Measurements from ENCODE around the gene PRDM2.
"Not testable (repeated sequence)": the region's sequence is repeated elsewhere in the genome, so short reads cannot be mapped to it uniquely, and the experiment has no call there.

The PRDM2 gene

DNA sequence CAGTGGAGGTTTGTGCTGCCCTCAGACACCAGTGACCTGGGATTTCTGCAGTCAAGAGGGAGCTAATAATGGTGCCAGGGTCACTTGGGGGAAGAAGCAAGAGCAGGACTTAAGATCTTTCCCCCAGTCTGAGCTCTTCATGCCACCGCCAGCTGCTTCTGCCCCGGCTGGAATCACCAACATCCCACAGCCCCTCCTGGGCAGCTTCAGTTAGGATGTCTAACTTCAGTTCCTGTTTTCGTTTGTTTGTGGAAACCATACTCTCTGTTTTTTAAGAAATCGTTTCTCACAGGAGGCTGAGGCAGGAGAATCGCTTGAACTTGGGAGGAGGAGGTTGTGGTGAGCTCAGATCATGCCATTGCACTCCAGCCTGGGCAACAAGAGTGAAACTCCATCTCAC is 25.6 kb upstream of the PRDM2 start:
- no peak overlapping the region for H3K27ac ChIP-seq (ENCODE audit: low read depth, low read length)
- H3K4me3 ChIP-seq (ENCODE audit: low read depth in 1 of 5, low read length in 5 of 5): no peak overlapping the region
- no peaks in the 10 kb centered on the region for H3K27me3 ChIP-seq (ENCODE audit: control insufficient read depth in 5 of 5, insufficient read depth in 4 of 5, low read length in 5 of 5)
- H3K9ac ChIP-seq (ENCODE audit: low read length in 5 of 5): no peak overlapping the region
- H3K9me3 ChIP-seq (ENCODE audit: control insufficient read depth in 5 of 5, low read length in 5 of 5): no peaks in the 10 kb centered on the region
- no peaks in the 10 kb centered on the region for H3K4me1 ChIP-seq (ENCODE audit: control insufficient read depth in 5 of 5, insufficient read depth in 5 of 5, low read length in 5 of 5)
- H3K36me3 ChIP-seq (ENCODE audit: control insufficient read depth in 5 of 5, insufficient read depth in 5 of 5, low read length in 5 of 5): no peaks in the 10 kb centered on the region

GRCh38 chr1:13675151-13675651 is 24.8 kb upstream of the PRDM2 start:
- H3K9ac ChIP-seq (ENCODE audit: low read length in 5 of 5): no peak overlapping the region

DNA sequence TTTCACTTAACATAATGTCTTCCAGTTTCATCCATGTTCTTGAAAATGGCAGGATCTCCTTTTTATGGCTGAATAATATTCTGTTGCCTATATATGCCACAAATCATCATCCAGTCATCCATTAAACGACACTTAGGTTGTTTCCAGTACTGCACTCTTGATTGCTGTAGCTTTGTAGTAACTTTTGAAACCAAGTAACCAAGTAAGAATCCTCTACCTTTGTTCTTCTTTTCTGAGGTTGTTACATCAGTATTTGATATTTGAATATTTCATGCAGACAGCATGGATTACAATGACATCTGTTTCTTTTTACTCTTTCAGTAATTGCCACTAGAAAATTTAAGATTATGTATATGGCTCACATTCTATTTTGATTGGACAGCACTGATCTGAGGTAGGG is 22.1 kb upstream of the PRDM2 start:
- Histone ChIP-seq H3K4me1 (ENCODE audit: control insufficient read depth in 5 of 5, insufficient read depth in 5 of 5, low read length in 5 of 5) (no peaks in the 10 kb centered on the region), H3K4me3 (ENCODE audit: low read depth in 1 of 5, low read length in 5 of 5) (no peak overlapping the region), H3K27ac (ENCODE audit: low read depth, low read length) (no peak overlapping the region), H3K9me3 (ENCODE audit: control insufficient read depth in 5 of 5, low read length in 5 of 5) (no peaks in the 10 kb centered on the region), H3K27me3 (ENCODE audit: control insufficient read depth in 5 of 5, insufficient read depth in 4 of 5, low read length in 5 of 5) (no peaks in the 10 kb centered on the region), H3K36me3 (ENCODE audit: control insufficient read depth in 5 of 5, insufficient read depth in 5 of 5, low read length in 5 of 5) (no peaks in the 10 kb centered on the region), H3K9ac (ENCODE audit: low read length in 5 of 5) (no peak overlapping the region)

More at GRCh38 chr1:13675151-13675651, 24.8 kb upstream of the PRDM2 start:
- Histone ChIP-seq H3K36me3 (ENCODE audit: control insufficient read depth in 5 of 5, insufficient read depth in 5 of 5, low read length in 5 of 5) (no peaks in the 10 kb centered on the region), H3K9me3 (ENCODE audit: control insufficient read depth in 5 of 5, low read length in 5 of 5) (no peaks in the 10 kb centered on the region), H3K27ac (ENCODE audit: low read depth, low read length) (no peak overlapping the region), H3K4me1 (ENCODE audit: control insufficient read depth in 5 of 5, insufficient read depth in 5 of 5, low read length in 5 of 5) (no peaks in the 10 kb centered on the region), H3K4me3 (ENCODE audit: low read depth in 1 of 5, low read length in 5 of 5) (no peak overlapping the region), H3K27me3 (ENCODE audit: control insufficient read depth in 5 of 5, insufficient read depth in 4 of 5, low read length in 5 of 5) (no peaks in the 10 kb centered on the region)

DNA sequence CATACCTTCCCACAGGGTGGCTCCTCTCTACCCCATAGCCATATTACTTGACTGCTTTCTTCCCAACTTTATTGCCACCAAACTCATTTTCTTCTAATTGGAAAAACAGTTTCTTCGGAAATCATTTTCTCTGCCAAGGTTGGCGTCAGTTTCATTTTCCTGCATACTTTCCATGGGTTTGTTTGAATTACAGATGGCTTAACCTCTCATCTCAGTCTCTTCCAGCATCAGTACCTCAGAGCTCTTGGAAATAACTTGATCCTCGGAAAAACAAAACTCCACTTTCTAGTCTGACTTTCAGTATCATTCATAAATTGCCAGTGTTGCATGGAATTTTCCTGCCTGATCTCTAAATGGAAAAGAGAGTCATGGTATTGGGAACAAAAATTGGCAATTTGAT is 20.3 kb upstream of the PRDM2 start:
- H3K36me3 ChIP-seq (ENCODE audit: control insufficient read depth in 5 of 5, insufficient read depth in 5 of 5, low read length in 5 of 5): no peaks in the 10 kb centered on the region
- H3K27ac ChIP-seq (ENCODE audit: low read depth, low read length): no peak overlapping the region
- no peaks in the 10 kb centered on the region for H3K27me3 ChIP-seq (ENCODE audit: control insufficient read depth in 5 of 5, insufficient read depth in 4 of 5, low read length in 5 of 5)
- H3K4me3 ChIP-seq (ENCODE audit: low read depth in 1 of 5, low read length in 5 of 5): no peak overlapping the region
- no peak overlapping the region for H3K9ac ChIP-seq (ENCODE audit: low read length in 5 of 5)
- H3K9me3 ChIP-seq (ENCODE audit: control insufficient read depth in 5 of 5, low read length in 5 of 5): no peaks in the 10 kb centered on the region
- H3K4me1 ChIP-seq (ENCODE audit: control insufficient read depth in 5 of 5, insufficient read depth in 5 of 5, low read length in 5 of 5): no peaks in the 10 kb centered on the region

- H3K36me3 ChIP-seq (ENCODE audit: control insufficient read depth in 5 of 5, insufficient read depth in 5 of 5, low read length in 5 of 5); H3K4me3 ChIP-seq (ENCODE audit: low read depth in 1 of 5, low read length in 5 of 5): not testable (repeated sequence)
Observed at GRCh38 chr1:13680609-13681008, 19.4 kb upstream of the PRDM2 start.

DNA sequence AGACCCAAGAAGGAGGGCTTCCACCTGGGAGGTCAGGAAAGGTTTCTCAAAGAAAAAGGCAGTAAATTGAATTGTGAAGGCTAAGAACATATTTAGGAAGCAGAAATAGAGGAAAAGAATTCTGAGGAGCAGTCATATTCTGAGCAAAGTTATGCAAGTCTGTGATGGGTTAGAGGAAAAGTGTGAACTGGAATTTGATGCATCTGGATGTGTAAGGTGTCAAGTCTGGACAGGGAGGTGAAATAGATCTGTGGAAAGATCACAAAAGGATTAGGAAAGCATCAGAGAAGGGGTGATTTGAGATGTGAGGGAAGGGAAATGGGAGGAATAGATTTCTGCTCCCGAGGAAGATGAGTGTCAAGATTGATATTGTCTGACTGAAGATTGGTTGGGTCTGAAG is 18.1 kb upstream of the PRDM2 start:
- Histone ChIP-seq H3K9ac (ENCODE audit: low read length in 5 of 5) (no peak overlapping the region), H3K27ac (ENCODE audit: low read depth, low read length) (no peak overlapping the region), H3K36me3 (ENCODE audit: control insufficient read depth in 5 of 5, insufficient read depth in 5 of 5, low read length in 5 of 5) (no peaks in the 10 kb centered on the region)

More at GRCh38 chr1:13680609-13681008, 19.4 kb upstream of the PRDM2 start:
- H3K27ac ChIP-seq (ENCODE audit: low read depth, low read length); H3K9ac ChIP-seq (ENCODE audit: low read length in 5 of 5); H3K4me1 ChIP-seq (ENCODE audit: control insufficient read depth in 5 of 5, insufficient read depth in 5 of 5, low read length in 5 of 5); H3K27me3 ChIP-seq (ENCODE audit: control insufficient read depth in 5 of 5, insufficient read depth in 4 of 5, low read length in 5 of 5); H3K9me3 ChIP-seq (ENCODE audit: control insufficient read depth in 5 of 5, low read length in 5 of 5): not testable (repeated sequence)

DNA sequence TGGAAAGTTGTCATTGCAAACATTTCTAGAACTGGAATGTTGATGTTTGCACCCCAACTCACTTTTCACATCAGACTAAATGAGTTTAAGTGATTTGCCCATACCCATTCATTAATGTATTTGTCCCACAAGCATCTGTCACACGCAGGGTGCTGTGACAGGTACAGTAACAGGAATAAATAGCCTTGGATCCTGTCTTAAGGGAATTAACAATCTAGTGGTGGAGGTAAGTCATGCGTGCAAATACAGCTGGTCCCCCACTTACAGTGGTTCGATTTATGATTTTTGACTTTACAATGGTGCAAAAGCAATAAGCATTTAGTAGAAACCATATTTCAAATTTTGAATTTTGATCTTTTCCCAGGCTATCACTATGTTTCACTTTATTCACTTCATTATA is 17.5 kb upstream of the PRDM2 start:
- no peaks in the 10 kb centered on the region for H3K27me3 ChIP-seq (ENCODE audit: control insufficient read depth in 5 of 5, insufficient read depth in 4 of 5, low read length in 5 of 5)
- no peak overlapping the region for H3K9ac ChIP-seq (ENCODE audit: low read length in 5 of 5)
- no peak overlapping the region for H3K4me3 ChIP-seq (ENCODE audit: low read depth in 1 of 5, low read length in 5 of 5)
- H3K27ac ChIP-seq (ENCODE audit: low read depth, low read length): no peak overlapping the region
- no peaks in the 10 kb centered on the region for H3K9me3 ChIP-seq (ENCODE audit: control insufficient read depth in 5 of 5, low read length in 5 of 5)
- no peaks in the 10 kb centered on the region for H3K36me3 ChIP-seq (ENCODE audit: control insufficient read depth in 5 of 5, insufficient read depth in 5 of 5, low read length in 5 of 5)
- no peaks in the 10 kb centered on the region for H3K4me1 ChIP-seq (ENCODE audit: control insufficient read depth in 5 of 5, insufficient read depth in 5 of 5, low read length in 5 of 5)

More for the DNA sequence above, 18.1 kb upstream of the PRDM2 start:
- H3K4me3 ChIP-seq (ENCODE audit: low read depth in 1 of 5, low read length in 5 of 5): no peak overlapping the region
- no peaks in the 10 kb centered on the region for H3K4me1 ChIP-seq (ENCODE audit: control insufficient read depth in 5 of 5, insufficient read depth in 5 of 5, low read length in 5 of 5)
- H3K27me3 ChIP-seq (ENCODE audit: control insufficient read depth in 5 of 5, insufficient read depth in 4 of 5, low read length in 5 of 5): no peaks in the 10 kb centered on the region
- H3K9me3 ChIP-seq (ENCODE audit: control insufficient read depth in 5 of 5, low read length in 5 of 5): no peaks in the 10 kb centered on the region

- H3K27ac ChIP-seq (ENCODE audit: low read depth, low read length): no peak overlapping the region
- H3K36me3 ChIP-seq (ENCODE audit: control insufficient read depth in 5 of 5, insufficient read depth in 5 of 5, low read length in 5 of 5): no peaks in the 10 kb centered on the region
- no peaks in the 10 kb centered on the region for H3K9me3 ChIP-seq (ENCODE audit: control insufficient read depth in 5 of 5, low read length in 5 of 5)
- no peaks in the 10 kb centered on the region for H3K4me1 ChIP-seq (ENCODE audit: control insufficient read depth in 5 of 5, insufficient read depth in 5 of 5, low read length in 5 of 5)
- H3K9ac ChIP-seq (ENCODE audit: low read length in 5 of 5): no peak overlapping the region
- H3K27me3 ChIP-seq (ENCODE audit: control insufficient read depth in 5 of 5, insufficient read depth in 4 of 5, low read length in 5 of 5): no peaks in the 10 kb centered on the region
- no peak overlapping the region for H3K4me3 ChIP-seq (ENCODE audit: low read depth in 1 of 5, low read length in 5 of 5)
Observed at GRCh38 chr1:13683206-13683605, 16.8 kb upstream of the PRDM2 start.

- Histone ChIP-seq H3K9me3 (ENCODE audit: control insufficient read depth in 5 of 5, low read length in 5 of 5) (no peaks in the 10 kb centered on the region), H3K4me3 (ENCODE audit: low read depth in 1 of 5, low read length in 5 of 5) (no peak overlapping the region), H3K27me3 (ENCODE audit: control insufficient read depth in 5 of 5, insufficient read depth in 4 of 5, low read length in 5 of 5) (no peaks in the 10 kb centered on the region), H3K27ac (ENCODE audit: low read depth, low read length) (no peak overlapping the region), H3K4me1 (ENCODE audit: control insufficient read depth in 5 of 5, insufficient read depth in 5 of 5, low read length in 5 of 5) (no peaks in the 10 kb centered on the region), H3K9ac (ENCODE audit: low read length in 5 of 5) (no peak overlapping the region), H3K36me3 (ENCODE audit: control insufficient read depth in 5 of 5, insufficient read depth in 5 of 5, low read length in 5 of 5) (no peaks in the 10 kb centered on the region)
Observed at GRCh38 chr1:13687151-13687715, 12.8 kb upstream of the PRDM2 start.

GRCh38 chr1:13693094-13693493 is 6.9 kb upstream of the PRDM2 start:
- H3K27me3 ChIP-seq (ENCODE audit: control insufficient read depth in 5 of 5, insufficient read depth in 4 of 5, low read length in 5 of 5); H3K36me3 ChIP-seq (ENCODE audit: control insufficient read depth in 5 of 5, insufficient read depth in 5 of 5, low read length in 5 of 5); H3K9me3 ChIP-seq (ENCODE audit: control insufficient read depth in 5 of 5, low read length in 5 of 5); H3K27ac ChIP-seq (ENCODE audit: low read depth, low read length); H3K4me3 ChIP-seq (ENCODE audit: low read depth in 1 of 5, low read length in 5 of 5); H3K9ac ChIP-seq (ENCODE audit: low read length in 5 of 5); H3K4me1 ChIP-seq (ENCODE audit: control insufficient read depth in 5 of 5, insufficient read depth in 5 of 5, low read length in 5 of 5): not testable (repeated sequence)
